K562 (cell line): Measurements from ENCODE around the gene GART. TPM values are rescaled to one million over a fixed set of nuclear protein-coding genes. Genes with fewer than 3 reads are reported as not detected.

Experiments used
- ATAC-seq: fragments of 200-7000 bp; cut with Tn5 transposase; 3 replicates; pipeline ENCODE4 v1.9.1; 2020; ENCODE audit warnings: moderate library complexity
- BruUV-seq: library from RNA; stranded (reverse); fragments of 400-500 nt; replicated peaks from 2 replicates; lab custom pipeline; 2021; lab: Mats Ljungman, UMichigan
- CTCF ChIA-PET: fragments of 300-600 bp; formaldehyde crosslinking; extraction: SDS; loops from one replicate; lab custom pipeline; 2021; ENCODE audit warnings: low intra/inter-chr PET ratio; lab: Yijun Ruan, JAX
- POLR2A ChIA-PET: fragments of 300-600, 350-650 bp; sonication (Branson Sonifier 250); formaldehyde crosslinking; extraction: SDS; loops from one replicate; lab custom pipeline; 2021; ENCODE audit warnings: antibody characterized with exemption, inconsistent platforms; lab: Yijun Ruan, JAX
- DNase-seq, 4 experiments: peaks; one replicate each; pipeline versions ENCODE4 v3.0.0 to v3.0.0-alpha.2; 2011 to 2018; ENCODE audit warnings: low spot score in 3 of 4, mixed read lengths in 3 of 4; ENCODE audit errors: extremely low read depth in 1 of 4
- FAIRE-seq: peaks from 2 replicates; lab custom pipeline; 2011; peaks lifted over from hg19 to GRCh38; lab: Jason Lieb, UNC
- H2AFZ ChIP-seq: 2 replicates; pipeline ENCODE4 v1.6.0; 2011; ENCODE audit warnings: low read depth, low read length, control low read depth, inconsistent platforms
- H3K27ac ChIP-seq: fragments of 200-600 bp; 3 replicates; pipeline ENCODE4 v1.8.0; 2011; ENCODE audit warnings: low read depth, mild to moderate bottlenecking, control low read depth, inconsistent platforms, low read length, moderate library complexity, mixed read lengths; ENCODE audit errors: extremely low read depth
- H3K27me3 ChIP-seq, 2 experiments: fragments of 300-600 bp in 1 of 2; 2 replicates in 1 of 2; 3 replicates in 1 of 2; pipeline versions ENCODE4 v1.6.0 to v1.8.0; 2011; ENCODE audit warnings: inconsistent platforms in 2 of 2, low read length in 2 of 2, mild to moderate bottlenecking in 1 of 2, mixed read lengths in 1 of 2, moderate library complexity in 1 of 2; ENCODE audit not compliant: control insufficient read depth in 2 of 2, insufficient read depth in 2 of 2
- H3K36me3 ChIP-seq: fragments of 300-600 bp; 3 replicates; pipeline ENCODE4 v1.8.0; 2011; ENCODE audit warnings: mild to moderate bottlenecking, low read length, inconsistent platforms; ENCODE audit not compliant: control insufficient read depth, insufficient read depth
- H3K4me1 ChIP-seq, 2 experiments: fragments of 200-600 bp in 1 of 2; replicated peaks in 1 of 2; 2 replicates in 1 of 2; 3 replicates in 1 of 2; pipeline versions ENCODE4 v1.5.1 to v1.8.0; 2011; ENCODE audit warnings: inconsistent platforms in 2 of 2, low read length in 2 of 2, mild to moderate bottlenecking in 1 of 2, mixed read lengths in 1 of 2, moderate library complexity in 1 of 2; ENCODE audit not compliant: control insufficient read depth in 2 of 2, insufficient read depth in 2 of 2
- H3K4me2 ChIP-seq: 2 replicates; pipeline ENCODE4 v1.6.1; 2011; ENCODE audit warnings: low read length, control low read depth, inconsistent platforms, mixed read lengths; ENCODE audit not compliant: insufficient read depth
- H3K4me3 ChIP-seq: fragments of 200-600 bp; sonication (generic), shearing (Covaris generic); 2 replicates; pipeline ENCODE4 v1.5.1; 2016; ENCODE audit warnings: control low read depth, inconsistent platforms
- H3K79me2 ChIP-seq: fragments of 200-600 bp; 3 replicates; pipeline ENCODE4 v1.8.0; 2011; ENCODE audit warnings: low read length, inconsistent platforms; ENCODE audit not compliant: control insufficient read depth, insufficient read depth
- H3K9ac ChIP-seq, 2 experiments: 2 replicates each; pipeline versions ENCODE4 v1.6.0 to v1.6.1; 2011; ENCODE audit warnings: low read depth in 2 of 2, low read length in 2 of 2, control low read depth in 1 of 2, inconsistent platforms in 1 of 2, mild to moderate bottlenecking in 1 of 2, mixed read lengths in 1 of 2; ENCODE audit not compliant: insufficient read depth in 1 of 2
- H3K9me1 ChIP-seq: one replicate; pipeline ENCODE4 v1.6.0; 2011; ENCODE audit warnings: inconsistent platforms, mild to moderate bottlenecking, low read length, moderate library complexity; ENCODE audit not compliant: control insufficient read depth, insufficient read depth
- H3K9me3 ChIP-seq: replicated peaks from 2 replicates; pipeline ENCODE4 v1.5.1; 2011; ENCODE audit warnings: low read depth, low read length, inconsistent platforms; ENCODE audit not compliant: control insufficient read depth, insufficient read depth
- H4K20me1 ChIP-seq: replicated peaks from 2 replicates; pipeline ENCODE4 v1.6.1; 2011; ENCODE audit warnings: low read length, inconsistent platforms, mixed read lengths; ENCODE audit not compliant: control insufficient read depth, insufficient read depth
- ASH1L ChIP-seq: fragments of 450-650 bp; IDR thresholded peaks from 2 replicates; pipeline ENCODE4 v1.6.1; 2018; ENCODE audit warnings: borderline replicate concordance, mild to moderate bottlenecking, low read depth; ENCODE audit not compliant: partially characterized antibody
- FOXM1 ChIP-seq, 2 experiments: fragments of 450-650 bp in 1 of 2; sonication (generic) in 1 of 2; formaldehyde crosslinking in 1 of 2; IDR thresholded peaks; 2 replicates each; pipeline versions ENCODE4 v1.6.1 to v1.9.0; 2017 to 2022; ENCODE audit warnings: low read depth in 2 of 2, mild to moderate bottlenecking in 2 of 2, missing genetic modification reagents in 1 of 2, moderate library complexity in 1 of 2
- GTF2A2 ChIP-seq: IDR thresholded peaks from 2 replicates; pipeline ENCODE4 v1.6.1; 2016; ENCODE audit warnings: mild to moderate bottlenecking, missing genetic modification characterization, missing compliant biosample characterization
- MCM2 ChIP-seq: fragments of 450-650 bp; IDR thresholded peaks from 2 replicates; pipeline ENCODE4 v1.6.1; 2017; ENCODE audit warnings: low read depth, mild to moderate bottlenecking
- MCM3 ChIP-seq: fragments of 450-650 bp; IDR thresholded peaks from 2 replicates; pipeline ENCODE4 v1.6.1; 2016
- RBFOX2 ChIP-seq: fragments of 200-400 bp; formaldehyde crosslinking; IDR thresholded peaks from 2 replicates; pipeline ENCODE4 v1.6.1; 2017; ENCODE audit warnings: low read depth, mild to moderate bottlenecking, low read length, moderate library complexity
- RBM22 ChIP-seq: fragments of 200-400 bp; formaldehyde crosslinking; IDR thresholded peaks from 2 replicates; pipeline ENCODE4 v1.6.1; 2018; ENCODE audit warnings: low read length, low read depth; ENCODE audit not compliant: poor library complexity, severe bottlenecking
- SETDB1 ChIP-seq: IDR thresholded peaks from one replicate; pipeline ENCODE4 v1.6.1; 2012; ENCODE audit warnings: low read length, control low read depth, inconsistent platforms
- SIX5 ChIP-seq, 2 experiments: IDR thresholded peaks; 2 replicates each; pipeline ENCODE4 v1.6.1; 2011; ENCODE audit warnings: low read length in 2 of 2, borderline replicate concordance in 1 of 2, low read depth in 1 of 2, mild to moderate bottlenecking in 1 of 2, moderate library complexity in 1 of 2; ENCODE audit not compliant: insufficient read depth in 1 of 2
- ZNF212 ChIP-seq: fragments of 450-650 bp; formaldehyde crosslinking; IDR thresholded peaks from 2 replicates; pipeline ENCODE4 v1.4.0; 2020; ENCODE audit warnings: mild to moderate bottlenecking
- ZNF766 ChIP-seq: fragments of 200-800 bp; sonication (Bioruptor generic); conservative IDR thresholded peaks from 2 replicates; pipeline ENCODE4 v1.6.1; 2016; ENCODE audit warnings: missing genetic modification characterization, missing compliant biosample characterization
- WGBS: fragments of 100-300 bp; shearing (Covaris generic); methylation state at CpG from one replicate; pipeline ENCODE4 v1.1.6; 2016; ENCODE audit warnings: low coverage, mixed read lengths; ENCODE audit not compliant: insufficient coverage; ENCODE audit errors: missing lambda C conversion rate; 5-methylcytosine and 5-hydroxymethylcytosine counted together
- in situ Hi-C: fragments of 300-500 bp; cut with MboI; formaldehyde crosslinking; loops from 4 replicates; pipeline ENCODE4 v1.15.0; 2018; ENCODE audit warnings: inconsistent platforms, mixed read lengths
- intact Hi-C: fragments of 100-400 bp; cut with micrococcal nuclease; formaldehyde crosslinking; loops from 2 replicates; pipeline ENCODE4 v1.14.2; 2022
- polyA plus RNA-seq, 8 experiments: library from polyadenylated mRNA; depleted of rRNA in 4 of 8; stranded (reverse) in 5 of 8; unstranded in 3 of 8; fragments of >200 nt; fragmentation: Nextera tagmentation in 2 of 8; fragmentation: Illumina TruSeq in 1 of 8; extraction: Ambion mirVana in 2 of 8; extraction: Trizol in 1 of 8; gene quantifications; 2 replicates each; pipeline versions ENCODE4 v1.2.1 to v1.2.3, GENCODE V29; 2011 to 2014; ENCODE audit warnings: inconsistent platforms in 1 of 8, missing spikeins in 1 of 8
- total RNA-seq, 7 experiments: library from RNA; depleted of rRNA in 6 of 7; stranded (reverse); fragments of >200 nt in 6 of 7; fragmentation: Illumina TruSeq in 2 of 7; extraction: Trizol in 2 of 7; gene quantifications; 2 replicates each; pipeline versions ENCODE4 v1.2.1 to v1.2.3, GENCODE V29; 2011 to 2021; ENCODE audit warnings: low replicate concordance in 1 of 7
- TF ChIP-seq, protein P1 (sequence below), 3 experiments: fragments of 200-800 bp in 1 of 3; sonication (Bioruptor generic) in 1 of 3; sonication (generic) in 1 of 3; formaldehyde crosslinking in 1 of 3; IDR thresholded peaks; 2 replicates each; pipeline versions ENCODE4 v1.6.1 to v1.8.0; 2016 to 2022; ENCODE audit warnings: mild to moderate bottlenecking in 2 of 3, missing compliant biosample characterization in 2 of 3, missing genetic modification characterization in 2 of 3, missing genetic modification reagents in 1 of 3
- TF ChIP-seq, protein P2 (sequence below): fragments of 250-450 bp; sonication (Bioruptor Pico); IDR thresholded peaks from 2 replicates; pipeline ENCODE4 v1.4.0; 2020; ENCODE audit warnings: mild to moderate bottlenecking, moderate library complexity, borderline replicate concordance

Gene GART
- total and polyA plus RNA-seq, 9 of the 15 experiments (the other 6 are each of a cell fraction or from before 2014, with no cell fraction given) = 141 to 429 (median 349) TPM

DNA sequence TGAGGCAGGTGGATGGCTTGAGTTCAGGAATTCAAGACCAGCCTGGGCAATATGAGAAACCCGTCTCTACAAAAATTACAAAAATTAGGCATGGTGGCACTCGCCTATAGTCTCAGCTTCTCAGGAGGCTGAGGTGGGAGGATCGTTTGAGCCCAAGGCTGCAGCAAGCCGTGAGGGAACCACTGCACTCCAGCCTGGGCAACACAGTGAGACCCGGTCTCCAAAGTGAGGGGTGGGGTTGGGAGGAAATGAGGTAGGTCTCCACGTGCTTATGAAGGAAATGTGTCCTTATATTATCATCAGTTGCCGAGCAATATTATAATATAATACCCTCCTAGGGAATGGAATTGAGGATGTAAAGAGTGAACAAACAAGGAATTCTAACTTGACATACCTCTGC lies 64.9 kb downstream of the GART start:
- POLR2A ChIA-PET = interaction anchor here (0.6 kb wide), 1 partner anchor 421 kb away, joined by 3 read pairs; no protein-coding TSS in a partner anchor
- ATAC-seq = no peak
- in situ Hi-C loops = no loop called here

More for the DNA sequence above, 64.9 kb downstream of the GART start:
- Histone ChIP-seq H3K4me1 (peaks cover 7 to 16% of the 10 kb centered on the region in 2 experiments; a peak in 3 of 5 replicates), H3K27ac (no peak overlapping the region), H3K9me3 (no peaks in the 10 kb centered on the region; the same call in 1 of the 2 replicates), H3K9ac (peak overlapping the region in 1 of 2 experiments; percentile 14; a peak in 1 of 4 replicates), H2AFZ (no peak overlapping the region), H3K9me1 (no peaks in the 10 kb centered on the region), H3K36me3 (peaks cover 4% of the 10 kb centered on the region; the same call in 1 of the 3 replicates), H3K4me3 (no peak overlapping the region), H3K79me2 (peaks cover 40% of the 10 kb centered on the region), H4K20me1 (no peaks in the 10 kb centered on the region), H3K4me2 (no peak overlapping the region), H3K27me3 (no peaks in the 10 kb centered on the region)
- intact Hi-C loops = no loop called here
- no TSS peak for BruUV-seq
- no peak for DNase-seq
- 82% methylated on average over 7 of the region's 7 CpGs for WGBS
- CTCF ChIA-PET = no interaction called here
- no peak for FAIRE-seq
- no peak for TF ChIP-seq SETDB1
- no peak for TF ChIP-seq ZNF212
- TF ChIP-seq, protein P1, sequence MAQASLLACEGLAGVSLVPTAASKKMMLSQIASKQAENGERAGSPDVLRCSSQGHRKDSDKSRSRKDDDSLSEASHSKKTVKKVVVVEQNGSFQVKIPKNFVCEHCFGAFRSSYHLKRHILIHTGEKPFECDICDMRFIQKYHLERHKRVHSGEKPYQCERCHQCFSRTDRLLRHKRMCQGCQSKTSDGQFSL (CRISPR knock-in tag; IDR thresholded peaks at IDR 0.05) = no peak
- TF ChIP-seq, protein P1 (tag; IDR thresholded peaks at IDR 0.05) = no peak
- TF ChIP-seq GTF2A2 (tag) = no peak
- TF ChIP-seq RBM22 = no peak
- TF ChIP-seq SIX5 (IDR thresholded peaks at IDR 0.05; ENCODE audit: borderline replicate concordance in 1 of 2, insufficient read depth in 1 of 2, low read depth in 1 of 2, low read length in 2 of 2) = no peak
- TF ChIP-seq ASH1L = no peak
- no peak for TF ChIP-seq MCM2
- no peak for TF ChIP-seq RBFOX2
- TF ChIP-seq, protein P2, sequence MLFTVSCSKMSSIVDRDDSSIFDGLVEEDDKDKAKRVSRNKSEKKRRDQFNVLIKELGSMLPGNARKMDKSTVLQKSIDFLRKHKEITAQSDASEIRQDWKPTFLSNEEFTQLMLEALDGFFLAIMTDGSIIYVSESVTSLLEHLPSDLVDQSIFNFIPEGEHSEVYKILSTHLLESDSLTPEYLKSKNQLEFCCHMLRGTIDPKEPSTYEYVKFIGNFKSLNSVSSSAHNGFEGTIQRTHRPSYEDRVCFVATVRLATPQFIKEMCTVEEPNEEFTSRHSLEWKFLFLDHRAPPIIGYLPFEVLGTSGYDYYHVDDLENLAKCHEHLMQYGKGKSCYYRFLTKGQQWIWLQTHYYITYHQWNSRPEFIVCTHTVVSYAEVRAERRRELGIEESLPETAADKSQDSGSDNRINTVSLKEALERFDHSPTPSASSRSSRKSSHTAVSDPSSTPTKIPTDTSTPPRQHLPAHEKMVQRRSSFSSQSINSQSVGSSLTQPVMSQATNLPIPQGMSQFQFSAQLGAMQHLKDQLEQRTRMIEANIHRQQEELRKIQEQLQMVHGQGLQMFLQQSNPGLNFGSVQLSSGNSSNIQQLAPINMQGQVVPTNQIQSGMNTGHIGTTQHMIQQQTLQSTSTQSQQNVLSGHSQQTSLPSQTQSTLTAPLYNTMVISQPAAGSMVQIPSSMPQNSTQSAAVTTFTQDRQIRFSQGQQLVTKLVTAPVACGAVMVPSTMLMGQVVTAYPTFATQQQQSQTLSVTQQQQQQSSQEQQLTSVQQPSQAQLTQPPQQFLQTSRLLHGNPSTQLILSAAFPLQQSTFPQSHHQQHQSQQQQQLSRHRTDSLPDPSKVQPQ (CRISPR knock-in tag) = no peak
- no peak for TF ChIP-seq FOXM1 (IDR thresholded peaks at IDR 0.05; ENCODE audit: low read depth)
- TF ChIP-seq FOXM1 (CRISPR knock-in tag; IDR thresholded peaks at IDR 0.05; ENCODE audit: low read depth) = no peak
- no peak for TF ChIP-seq MCM3
- TF ChIP-seq ZNF766 = no peak
